HepG2 (cell line): ENCODE measurements around the gene GRPEL2. TPM values are rescaled to one million over a fixed set of nuclear protein-coding genes. Genes with fewer than 3 reads are reported as not detected.

Experiments
- EED ChIP-seq: sonication (generic); formaldehyde crosslinking; IDR thresholded peaks from 2 replicates; pipeline ENCODE4 v1.5.0; 2020; ENCODE audit warnings: mild to moderate bottlenecking, missing genetic modification reagents
- GABPB1 ChIP-seq: IDR thresholded peaks from 2 replicates; pipeline ENCODE4 v1.6.1; 2016; ENCODE audit warnings: mild to moderate bottlenecking, missing genetic modification reagents, moderate library complexity, missing compliant biosample characterization
- GFI1 ChIP-seq: sonication (generic); formaldehyde crosslinking; IDR thresholded peaks from 2 replicates; pipeline ENCODE4 v1.5.0; 2020; ENCODE audit warnings: missing genetic modification reagents, mild to moderate bottlenecking, borderline replicate concordance
- HNF4G ChIP-seq, 2 experiments: sonication (generic) in 1 of 2; formaldehyde crosslinking in 1 of 2; IDR thresholded peaks; 2 replicates each; pipeline versions ENCODE4 v1.4.0 to v1.6.1; 2011 to 2020; ENCODE audit warnings: borderline replicate concordance in 2 of 2, low read depth in 2 of 2, mild to moderate bottlenecking in 2 of 2, low read length in 1 of 2, missing genetic modification reagents in 1 of 2, moderate library complexity in 1 of 2
- JUN ChIP-seq: sonication (generic); formaldehyde crosslinking; IDR thresholded peaks from 2 replicates; pipeline ENCODE4 v1.4.0; 2020; ENCODE audit warnings: mild to moderate bottlenecking, missing genetic modification reagents
- MAFK ChIP-seq, 2 experiments: IDR thresholded peaks in 1 of 2; conservative IDR thresholded peaks in 1 of 2; 2 replicates each; pipeline ENCODE4 v1.6.1; 2011; ENCODE audit warnings: improper control_type of control experiment in 2 of 2, low read length in 2 of 2
- MAZ ChIP-seq, 2 experiments: sonication (generic) in 1 of 2; formaldehyde crosslinking in 1 of 2; IDR thresholded peaks; 2 replicates each; pipeline versions ENCODE4 v1.5.0 to v1.6.1; 2012 to 2020; ENCODE audit warnings: low read depth in 2 of 2, mild to moderate bottlenecking in 2 of 2, borderline replicate concordance in 1 of 2, improper control_type of control experiment in 1 of 2, low read length in 1 of 2, missing genetic modification reagents in 1 of 2, moderate library complexity in 1 of 2
- NFE2 ChIP-seq: sonication (generic); formaldehyde crosslinking; IDR thresholded peaks from 2 replicates; pipeline ENCODE4 v1.4.0; 2020; ENCODE audit warnings: missing genetic modification reagents
- SMARCC2 ChIP-seq: fragments of 450-650 bp; IDR thresholded peaks from 2 replicates; pipeline ENCODE4 v1.6.1; 2017; ENCODE audit warnings: antibody characterized with exemption, mild to moderate bottlenecking
- ZBTB1 ChIP-seq: sonication (generic); formaldehyde crosslinking; IDR thresholded peaks from 2 replicates; pipeline ENCODE4 v1.4.0; 2020; ENCODE audit warnings: missing genetic modification reagents, borderline replicate concordance
- ZMYM4 ChIP-seq: sonication (generic); formaldehyde crosslinking; IDR thresholded peaks from 2 replicates; pipeline ENCODE4 v1.8.1; 2023; ENCODE audit warnings: mild to moderate bottlenecking, missing genetic modification reagents
- ZNF329 ChIP-seq: sonication (generic); formaldehyde crosslinking; IDR thresholded peaks from 2 replicates; pipeline ENCODE4 v1.9.0; 2021; ENCODE audit warnings: low read depth, mild to moderate bottlenecking, missing genetic modification reagents
- ZNF614 ChIP-seq: IDR thresholded peaks from 2 replicates; pipeline ENCODE4 v1.6.1; 2018; ENCODE audit warnings: missing biosample characterization, missing genetic modification reagents, inconsistent platforms, borderline replicate concordance
- ZNF780A ChIP-seq: sonication (generic); formaldehyde crosslinking; IDR thresholded peaks from 2 replicates; pipeline ENCODE4 v1.8.0; 2022; ENCODE audit warnings: mild to moderate bottlenecking, missing genetic modification reagents, moderate library complexity
- ZSCAN22 ChIP-seq: sonication (generic); formaldehyde crosslinking; IDR thresholded peaks from 2 replicates; pipeline ENCODE4 v1.4.0; 2020; ENCODE audit warnings: mild to moderate bottlenecking, missing genetic modification reagents
- polyA plus RNA-seq, 8 experiments: library from polyadenylated mRNA; depleted of rRNA in 3 of 8; stranded (reverse) in 7 of 8; unstranded in 1 of 8; fragments of >200 nt; fragmentation: Illumina TruSeq in 4 of 8; extraction: Trizol in 4 of 8; gene quantifications; 2 replicates each; pipeline versions ENCODE4 v1.2.1 to v1.2.3, GENCODE V29; 2011 to 2016; ENCODE audit warnings: low read depth in 4 of 8, missing spikeins in 1 of 8, mixed read lengths in 1 of 8; ENCODE audit not compliant: insufficient read depth in 1 of 8
- total RNA-seq, 5 experiments: library from RNA; depleted of rRNA; stranded (reverse); fragments of >200 nt; fragmentation: Illumina TruSeq; extraction: Trizol; gene quantifications; 2 replicates each; pipeline ENCODE4 v1.2.3, GENCODE V29; 2016; ENCODE audit warnings: low read depth in 1 of 5
- TF ChIP-seq, protein P1 (sequence below): sonication (generic); formaldehyde crosslinking; IDR thresholded peaks from 2 replicates; pipeline ENCODE4 v1.4.0; 2020; ENCODE audit warnings: missing genetic modification reagents
- TF ChIP-seq, protein P2 (sequence below): sonication (generic); formaldehyde crosslinking; IDR thresholded peaks from 2 replicates; pipeline ENCODE4 v1.4.0; 2020; ENCODE audit warnings: low read depth, missing genetic modification reagents
- TF ChIP-seq, protein P3 (sequence below): sonication (generic); formaldehyde crosslinking; IDR thresholded peaks from 2 replicates; pipeline ENCODE4 v1.4.0; 2020; ENCODE audit warnings: mild to moderate bottlenecking, missing genetic modification reagents
- TF ChIP-seq, protein P4 (sequence below): sonication (generic); formaldehyde crosslinking; IDR thresholded peaks from 2 replicates; pipeline ENCODE4 v1.4.0; 2020; ENCODE audit warnings: missing genetic modification reagents

GRPEL2 gene
- total and polyA plus RNA-seq, 2 of the 13 experiments (the other 11 are each of a cell fraction or from before 2014, with no cell fraction given), result 13.1 to 16.6 TPM

DNA sequence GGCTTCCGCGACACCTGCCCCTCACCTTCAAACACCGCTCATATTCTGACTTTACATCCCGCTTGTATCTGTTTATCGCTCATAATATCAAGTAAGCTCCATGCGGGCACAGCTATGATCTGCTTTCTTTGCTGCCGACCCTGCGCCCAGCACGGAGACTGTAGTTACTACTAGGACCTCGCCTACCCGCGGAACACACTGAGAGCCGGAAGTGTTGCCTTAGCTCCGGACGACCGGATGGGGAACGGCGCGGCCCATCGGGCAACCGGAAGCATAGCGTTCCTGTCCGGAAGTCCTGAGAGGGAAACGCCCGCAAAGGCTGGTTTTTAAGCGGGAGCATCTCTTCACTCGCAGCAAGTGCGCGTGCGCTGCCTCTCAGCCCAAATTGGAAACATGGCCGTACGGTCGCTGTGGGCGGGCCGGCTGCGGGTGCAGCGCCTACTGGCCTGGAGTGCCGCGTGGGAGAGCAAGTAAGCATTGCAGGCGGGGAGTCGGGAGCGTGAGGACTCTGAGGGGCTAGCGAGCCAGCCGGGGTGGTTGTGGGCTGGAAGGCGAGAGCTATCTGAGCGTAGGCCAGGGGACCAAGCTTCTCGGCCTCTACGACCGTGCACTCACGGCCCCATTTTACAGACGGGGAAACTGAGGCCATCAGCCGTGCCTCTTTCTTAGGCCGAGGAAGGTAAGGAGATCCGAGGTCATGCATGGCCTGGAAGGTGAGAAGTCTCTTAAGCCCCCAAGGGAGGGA lies at the start of gene GRPEL2 (continued):
- TF ChIP-seq HNF4G (IDR thresholded peaks at IDR 0.05; ENCODE audit: borderline replicate concordance, low read depth, low read length), result peak; percentile 27; the same call in 1 of the 2 replicates
- 0 out of 2 replicates have a peak, but pooled peaks have one; percentile 19 for TF ChIP-seq HNF4G (CRISPR knock-in tag; IDR thresholded peaks at IDR 0.05; ENCODE audit: borderline replicate concordance, low read depth)
- TF ChIP-seq, protein P1, sequence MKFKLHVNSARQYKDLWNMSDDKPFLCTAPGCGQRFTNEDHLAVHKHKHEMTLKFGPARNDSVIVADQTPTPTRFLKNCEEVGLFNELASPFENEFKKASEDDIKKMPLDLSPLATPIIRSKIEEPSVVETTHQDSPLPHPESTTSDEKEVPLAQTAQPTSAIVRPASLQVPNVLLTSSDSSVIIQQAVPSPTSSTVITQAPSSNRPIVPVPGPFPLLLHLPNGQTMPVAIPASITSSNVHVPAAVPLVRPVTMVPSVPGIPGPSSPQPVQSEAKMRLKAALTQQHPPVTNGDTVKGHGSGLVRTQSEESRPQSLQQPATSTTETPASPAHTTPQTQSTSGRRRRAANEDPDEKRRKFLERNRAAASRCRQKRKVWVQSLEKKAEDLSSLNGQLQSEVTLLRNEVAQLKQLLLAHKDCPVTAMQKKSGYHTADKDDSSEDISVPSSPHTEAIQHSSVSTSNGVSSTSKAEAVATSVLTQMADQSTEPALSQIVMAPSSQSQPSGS, result no peak
- TF ChIP-seq, protein P2, sequence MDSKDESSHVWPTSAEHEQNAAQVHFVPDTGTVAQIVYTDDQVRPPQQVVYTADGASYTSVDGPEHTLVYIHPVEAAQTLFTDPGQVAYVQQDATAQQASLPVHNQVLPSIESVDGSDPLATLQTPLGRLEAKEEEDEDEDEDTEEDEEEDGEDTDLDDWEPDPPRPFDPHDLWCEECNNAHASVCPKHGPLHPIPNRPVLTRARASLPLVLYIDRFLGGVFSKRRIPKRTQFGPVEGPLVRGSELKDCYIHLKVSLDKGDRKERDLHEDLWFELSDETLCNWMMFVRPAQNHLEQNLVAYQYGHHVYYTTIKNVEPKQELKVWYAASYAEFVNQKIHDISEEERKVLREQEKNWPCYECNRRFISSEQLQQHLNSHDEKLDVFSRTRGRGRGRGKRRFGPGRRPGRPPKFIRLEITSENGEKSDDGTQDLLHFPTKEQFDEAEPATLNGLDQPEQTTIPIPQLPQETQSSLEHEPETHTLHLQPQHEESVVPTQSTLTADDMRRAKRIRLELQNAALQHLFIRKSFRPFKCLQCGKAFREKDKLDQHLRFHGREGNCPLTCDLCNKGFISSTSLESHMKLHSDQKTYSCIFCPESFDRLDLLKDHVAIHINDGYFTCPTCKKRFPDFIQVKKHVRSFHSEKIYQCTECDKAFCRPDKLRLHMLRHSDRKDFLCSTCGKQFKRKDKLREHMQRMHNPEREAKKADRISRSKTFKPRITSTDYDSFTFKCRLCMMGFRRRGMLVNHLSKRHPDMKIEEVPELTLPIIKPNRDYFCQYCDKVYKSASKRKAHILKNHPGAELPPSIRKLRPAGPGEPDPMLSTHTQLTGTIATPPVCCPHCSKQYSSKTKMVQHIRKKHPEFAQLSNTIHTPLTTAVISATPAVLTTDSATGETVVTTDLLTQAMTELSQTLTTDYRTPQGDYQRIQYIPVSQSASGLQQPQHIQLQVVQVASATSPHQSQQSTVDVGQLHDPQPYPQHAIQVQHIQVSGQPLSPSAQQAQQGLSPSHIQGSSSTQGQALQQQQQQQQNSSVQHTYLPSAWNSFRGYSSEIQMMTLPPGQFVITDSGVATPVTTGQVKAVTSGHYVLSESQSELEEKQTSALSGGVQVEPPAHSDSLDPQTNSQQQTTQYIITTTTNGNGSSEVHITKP (CRISPR knock-in tag), result peak; percentile 86; the same call in 1 of the 2 replicates
- TF ChIP-seq, protein P3, sequence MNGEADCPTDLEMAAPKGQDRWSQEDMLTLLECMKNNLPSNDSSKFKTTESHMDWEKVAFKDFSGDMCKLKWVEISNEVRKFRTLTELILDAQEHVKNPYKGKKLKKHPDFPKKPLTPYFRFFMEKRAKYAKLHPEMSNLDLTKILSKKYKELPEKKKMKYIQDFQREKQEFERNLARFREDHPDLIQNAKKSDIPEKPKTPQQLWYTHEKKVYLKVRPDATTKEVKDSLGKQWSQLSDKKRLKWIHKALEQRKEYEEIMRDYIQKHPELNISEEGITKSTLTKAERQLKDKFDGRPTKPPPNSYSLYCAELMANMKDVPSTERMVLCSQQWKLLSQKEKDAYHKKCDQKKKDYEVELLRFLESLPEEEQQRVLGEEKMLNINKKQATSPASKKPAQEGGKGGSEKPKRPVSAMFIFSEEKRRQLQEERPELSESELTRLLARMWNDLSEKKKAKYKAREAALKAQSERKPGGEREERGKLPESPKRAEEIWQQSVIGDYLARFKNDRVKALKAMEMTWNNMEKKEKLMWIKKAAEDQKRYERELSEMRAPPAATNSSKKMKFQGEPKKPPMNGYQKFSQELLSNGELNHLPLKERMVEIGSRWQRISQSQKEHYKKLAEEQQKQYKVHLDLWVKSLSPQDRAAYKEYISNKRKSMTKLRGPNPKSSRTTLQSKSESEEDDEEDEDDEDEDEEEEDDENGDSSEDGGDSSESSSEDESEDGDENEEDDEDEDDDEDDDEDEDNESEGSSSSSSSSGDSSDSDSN (CRISPR knock-in tag), result peak; percentile 94
- no peak for TF ChIP-seq EED (CRISPR knock-in tag)
- no peak for TF ChIP-seq ZNF329
- peak; percentile 83; the same call in 1 of the 2 replicates for TF ChIP-seq ZNF614 (CRISPR knock-in tag)
- no peak for TF ChIP-seq ZBTB1 (CRISPR knock-in tag)
- no peak for TF ChIP-seq MAFK (conservative IDR thresholded peaks at IDR 0.05 in 1 of 2, IDR thresholded peaks at IDR 0.05 in 1 of 2; ENCODE audit: low read length in 2 of 2)
- TF ChIP-seq MAZ (IDR thresholded peaks at IDR 0.05; ENCODE audit: borderline replicate concordance, low read depth, low read length), result no peak
- peak; percentile 33; the same call in 1 of the 2 replicates for TF ChIP-seq MAZ (CRISPR knock-in tag; IDR thresholded peaks at IDR 0.05; ENCODE audit: low read depth)
- no peak for TF ChIP-seq JUN (CRISPR knock-in tag)
- TF ChIP-seq GFI1 (CRISPR knock-in tag), result peak; percentile 69; the same call in 1 of the 2 replicates
- TF ChIP-seq GABPB1, result peak; percentile 98
- TF ChIP-seq SMARCC2, result no peak
- no peak for TF ChIP-seq NFE2 (CRISPR knock-in tag)
- no peak for TF ChIP-seq ZSCAN22 (CRISPR knock-in tag)
- TF ChIP-seq, protein P4, sequence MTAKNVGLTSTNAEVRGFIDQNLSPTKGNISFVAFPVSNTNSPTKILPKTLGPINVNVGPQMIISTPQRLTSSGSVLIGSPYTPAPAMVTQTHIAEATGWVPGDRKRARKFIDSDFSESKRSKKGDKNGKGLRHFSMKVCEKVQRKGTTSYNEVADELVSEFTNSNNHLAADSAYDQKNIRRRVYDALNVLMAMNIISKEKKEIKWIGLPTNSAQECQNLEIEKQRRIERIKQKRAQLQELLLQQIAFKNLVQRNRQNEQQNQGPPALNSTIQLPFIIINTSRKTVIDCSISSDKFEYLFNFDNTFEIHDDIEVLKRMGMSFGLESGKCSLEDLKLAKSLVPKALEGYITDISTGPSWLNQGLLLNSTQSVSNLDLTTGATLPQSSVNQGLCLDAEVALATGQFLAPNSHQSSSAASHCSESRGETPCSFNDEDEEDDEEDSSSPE (CRISPR knock-in tag), result peak; percentile 86; the same call in 1 of the 2 replicates
- peak; percentile 92 for TF ChIP-seq ZMYM4
- no peak; the same call in 1 of the 2 replicates for TF ChIP-seq ZNF780A (CRISPR knock-in tag)
